ENCODE measurements around the gene S100A3.

S100A3 gene

DNA sequence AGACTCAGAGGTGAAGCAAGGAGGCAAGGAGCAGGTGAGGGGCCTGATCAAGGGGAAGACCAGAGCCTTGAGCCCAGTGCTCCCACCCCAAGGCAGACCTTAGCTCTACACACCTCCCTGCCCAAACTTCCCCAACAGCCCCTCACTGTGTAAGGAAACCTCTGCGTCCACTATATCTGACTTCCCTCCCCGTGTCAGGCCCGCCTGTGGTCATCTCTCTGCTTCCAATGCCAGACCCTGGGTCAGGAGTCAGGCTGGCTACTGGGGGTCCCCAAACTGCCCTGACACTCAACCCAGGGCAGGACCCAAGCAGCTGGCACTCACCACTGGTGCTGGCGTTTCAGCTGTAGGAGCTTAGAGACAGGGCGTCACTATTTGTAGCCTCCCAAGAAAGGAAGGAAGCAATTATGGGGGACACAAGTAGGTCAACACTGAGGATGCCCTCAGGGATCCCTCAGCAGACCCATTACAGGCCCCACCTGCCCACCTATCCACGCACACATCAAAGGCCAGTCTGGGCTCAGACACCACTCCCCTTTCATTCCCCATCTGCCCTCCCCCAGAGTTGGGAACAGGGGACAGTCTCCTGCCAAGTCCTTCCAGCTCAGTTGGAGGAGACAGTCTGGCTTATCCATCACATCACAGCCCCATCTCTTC lies 811 bp upstream of the S100A3 start:
- in situ Hi-C loops (cut with MboI; ENCODE audit: low sequenced_read_pairs, unreplicated experiment): no loop called here
- DNase-seq (ENCODE audit: low spot score): no peak
- TF ChIP-seq, protein P1, sequence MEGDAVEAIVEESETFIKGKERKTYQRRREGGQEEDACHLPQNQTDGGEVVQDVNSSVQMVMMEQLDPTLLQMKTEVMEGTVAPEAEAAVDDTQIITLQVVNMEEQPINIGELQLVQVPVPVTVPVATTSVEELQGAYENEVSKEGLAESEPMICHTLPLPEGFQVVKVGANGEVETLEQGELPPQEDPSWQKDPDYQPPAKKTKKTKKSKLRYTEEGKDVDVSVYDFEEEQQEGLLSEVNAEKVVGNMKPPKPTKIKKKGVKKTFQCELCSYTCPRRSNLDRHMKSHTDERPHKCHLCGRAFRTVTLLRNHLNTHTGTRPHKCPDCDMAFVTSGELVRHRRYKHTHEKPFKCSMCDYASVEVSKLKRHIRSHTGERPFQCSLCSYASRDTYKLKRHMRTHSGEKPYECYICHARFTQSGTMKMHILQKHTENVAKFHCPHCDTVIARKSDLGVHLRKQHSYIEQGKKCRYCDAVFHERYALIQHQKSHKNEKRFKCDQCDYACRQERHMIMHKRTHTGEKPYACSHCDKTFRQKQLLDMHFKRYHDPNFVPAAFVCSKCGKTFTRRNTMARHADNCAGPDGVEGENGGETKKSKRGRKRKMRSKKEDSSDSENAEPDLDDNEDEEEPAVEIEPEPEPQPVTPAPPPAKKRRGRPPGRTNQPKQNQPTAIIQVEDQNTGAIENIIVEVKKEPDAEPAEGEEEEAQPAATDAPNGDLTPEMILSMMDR (IDR thresholded peaks at IDR 0.05; ENCODE audit: borderline replicate concordance, control extremely low read depth, extremely low read depth, insufficient read depth, missing control alignments): no peak

- in situ Hi-C loops (cut with MboI; ENCODE audit: low sequenced_read_pairs, unreplicated experiment): no loop called here
- TF ChIP-seq, protein P1 (IDR thresholded peaks at IDR 0.05; ENCODE audit: borderline replicate concordance, control extremely low read depth, extremely low read depth, insufficient read depth, missing control alignments): no peak
- no peak for DNase-seq (ENCODE audit: low spot score)
These were observed 1.2 kb downstream of the S100A3 start for GRCh38 chr1:153547560-153548551.

- TF ChIP-seq, protein P1 (IDR thresholded peaks at IDR 0.05; ENCODE audit: borderline replicate concordance, control extremely low read depth, extremely low read depth, insufficient read depth, missing control alignments): no peak
- DNase-seq (ENCODE audit: low spot score): no peak
- in situ Hi-C loops (cut with MboI; ENCODE audit: low sequenced_read_pairs, unreplicated experiment): no loop called here
These were observed 2.1 kb downstream of the S100A3 start for GRCh38 chr1:153546796-153547559.

DNA sequence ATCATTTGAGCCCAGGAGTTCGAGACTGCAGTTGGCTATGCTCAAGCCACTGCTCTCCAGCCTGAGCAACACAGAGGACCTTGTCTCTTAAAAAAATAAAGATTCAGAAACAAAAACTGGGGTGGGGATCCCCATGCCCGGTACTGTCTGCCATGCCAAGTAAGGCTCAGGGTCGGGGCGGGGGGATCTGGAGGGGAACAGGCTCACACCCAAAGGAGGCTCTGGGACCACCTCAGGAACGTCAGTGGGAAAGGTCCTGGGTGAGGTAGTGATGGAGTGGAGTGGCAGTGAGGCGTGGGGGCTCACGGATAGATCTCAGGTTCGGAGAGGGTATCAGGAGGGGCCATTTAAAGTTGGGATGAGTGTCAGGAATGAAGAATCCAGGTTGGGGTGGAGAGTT lies 2.7 kb downstream of the S100A3 start:
- TF ChIP-seq, protein P1 (IDR thresholded peaks at IDR 0.05; ENCODE audit: borderline replicate concordance, control extremely low read depth, extremely low read depth, insufficient read depth, missing control alignments): no peak
- in situ Hi-C loops (cut with MboI; ENCODE audit: low sequenced_read_pairs, unreplicated experiment): no loop called here
- no peak for DNase-seq (ENCODE audit: low spot score)

GRCh38 chr1:153545067-153546055 lies 3.7 kb downstream of the S100A3 start, which contains the start of gene S100A4:
S100A4 (minus strand) TSS chr1:153545806; CDS start chr1:153544794, 1,012 bp downstream.
- in situ Hi-C loops (cut with MboI; ENCODE audit: low sequenced_read_pairs, unreplicated experiment): no loop called here
- DNase-seq (ENCODE audit: low spot score): peak; percentile 82
- TF ChIP-seq, protein P1 (IDR thresholded peaks at IDR 0.05; ENCODE audit: borderline replicate concordance, control extremely low read depth, extremely low read depth, insufficient read depth, missing control alignments): no peak

All from GM13976 (cell line).